Activated T-cell treated with anti-CD3 and anti-CD28 coated beads, Interleukin-2, amount 50 U/mL, for 48 hours (primary cell): ENCODE measurements around the gene LRRTM1.

Experiments used
- DNase-seq, 2 experiments: peaks; one replicate each; pipeline ENCODE4 v3.0.0-alpha.2; 2020

Gene LRRTM1, protein sequence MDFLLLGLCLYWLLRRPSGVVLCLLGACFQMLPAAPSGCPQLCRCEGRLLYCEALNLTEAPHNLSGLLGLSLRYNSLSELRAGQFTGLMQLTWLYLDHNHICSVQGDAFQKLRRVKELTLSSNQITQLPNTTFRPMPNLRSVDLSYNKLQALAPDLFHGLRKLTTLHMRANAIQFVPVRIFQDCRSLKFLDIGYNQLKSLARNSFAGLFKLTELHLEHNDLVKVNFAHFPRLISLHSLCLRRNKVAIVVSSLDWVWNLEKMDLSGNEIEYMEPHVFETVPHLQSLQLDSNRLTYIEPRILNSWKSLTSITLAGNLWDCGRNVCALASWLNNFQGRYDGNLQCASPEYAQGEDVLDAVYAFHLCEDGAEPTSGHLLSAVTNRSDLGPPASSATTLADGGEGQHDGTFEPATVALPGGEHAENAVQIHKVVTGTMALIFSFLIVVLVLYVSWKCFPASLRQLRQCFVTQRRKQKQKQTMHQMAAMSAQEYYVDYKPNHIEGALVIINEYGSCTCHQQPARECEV

DNA sequence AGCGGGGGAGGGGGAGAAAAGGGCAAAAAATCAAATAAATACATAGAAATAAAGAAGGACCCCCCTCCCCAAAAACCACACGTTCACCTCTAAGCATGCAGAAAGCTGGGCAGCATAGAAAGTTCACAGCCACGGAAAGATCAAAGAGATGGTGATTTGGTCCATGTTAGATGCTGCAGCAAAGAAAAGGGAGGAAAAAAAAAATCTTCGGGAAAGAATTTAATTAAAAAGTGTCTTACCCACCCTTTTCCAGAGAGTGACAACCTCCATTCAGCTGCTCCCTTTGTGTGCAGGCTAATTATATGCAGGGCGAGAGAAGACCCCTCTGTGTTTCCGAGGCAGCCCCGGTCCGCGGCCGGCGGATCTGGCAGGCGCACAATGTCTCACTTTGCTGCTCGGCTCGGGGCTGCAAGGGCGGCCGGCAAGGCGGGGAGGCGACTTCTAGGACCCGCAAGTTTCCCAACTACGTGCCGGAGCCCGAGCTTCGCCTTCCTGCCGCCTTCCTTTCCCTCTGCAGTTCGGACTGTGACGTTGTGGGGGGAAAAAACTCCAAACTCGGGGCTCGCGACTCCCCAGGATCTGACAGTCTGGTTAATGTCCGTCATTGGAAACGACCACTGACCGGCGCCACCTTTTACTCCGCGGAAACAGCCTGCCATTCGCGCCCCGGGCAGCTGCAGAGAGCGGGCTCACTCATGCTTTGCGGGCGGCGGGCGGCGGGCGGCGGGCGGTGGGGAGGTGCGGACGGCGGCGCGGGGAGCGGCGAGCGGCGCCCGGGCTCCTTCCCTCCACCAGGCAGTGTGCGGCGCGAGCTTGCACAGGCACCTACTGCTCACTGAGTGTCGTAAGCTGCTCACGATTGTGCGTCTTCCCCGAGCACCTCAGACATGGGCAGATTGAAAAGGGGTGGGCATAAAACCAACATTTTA lies at the start of gene LRRTM1:
TSS of gene LRRTM1 (minus strand) at position 844 of the 929 bp plus-strand sequence. CDS start 933 bp downstream, outside the sequence.
- no peak for DNase-seq

DNA sequence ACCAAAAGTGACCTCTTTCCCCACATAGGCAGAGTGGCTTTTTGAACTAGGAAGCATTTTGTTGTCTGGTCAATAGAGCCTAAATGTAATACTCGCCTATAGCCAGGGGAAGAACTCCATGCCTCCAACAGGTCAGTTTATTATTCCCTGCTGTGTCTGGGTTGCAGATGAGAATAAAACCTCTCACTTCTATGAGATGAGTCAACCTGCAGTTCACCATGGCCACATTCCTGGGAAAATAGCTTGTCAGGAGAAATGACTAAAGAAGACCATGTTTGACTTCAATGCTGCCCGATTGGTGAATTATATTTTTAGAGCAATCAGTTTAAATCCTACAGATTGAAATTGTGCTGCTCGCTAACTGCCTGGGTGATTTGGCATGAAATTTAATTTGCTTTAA lies 46.7 kb upstream of the LRRTM1 start:
- no peak for DNase-seq

DNA sequence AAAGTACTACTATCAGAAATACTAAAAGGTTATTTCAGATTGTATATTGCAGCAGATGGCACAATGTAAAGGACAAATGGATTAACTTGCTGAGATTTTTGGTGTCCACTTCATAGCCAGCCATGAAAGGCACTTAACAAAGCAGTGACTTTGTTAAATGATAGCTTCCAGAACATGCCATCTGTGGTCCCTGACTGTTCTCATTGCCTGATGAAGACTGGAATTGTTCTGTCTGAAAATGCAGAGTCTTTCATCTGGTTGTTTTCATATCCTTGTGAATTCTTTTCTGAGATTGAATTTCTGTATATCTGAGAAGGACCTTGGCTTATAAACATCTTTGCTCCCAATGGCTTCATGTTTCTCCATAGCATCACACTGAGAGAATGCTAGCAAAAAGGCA lies 44.4 kb upstream of the LRRTM1 start:
- DNase-seq: no peak

DNA sequence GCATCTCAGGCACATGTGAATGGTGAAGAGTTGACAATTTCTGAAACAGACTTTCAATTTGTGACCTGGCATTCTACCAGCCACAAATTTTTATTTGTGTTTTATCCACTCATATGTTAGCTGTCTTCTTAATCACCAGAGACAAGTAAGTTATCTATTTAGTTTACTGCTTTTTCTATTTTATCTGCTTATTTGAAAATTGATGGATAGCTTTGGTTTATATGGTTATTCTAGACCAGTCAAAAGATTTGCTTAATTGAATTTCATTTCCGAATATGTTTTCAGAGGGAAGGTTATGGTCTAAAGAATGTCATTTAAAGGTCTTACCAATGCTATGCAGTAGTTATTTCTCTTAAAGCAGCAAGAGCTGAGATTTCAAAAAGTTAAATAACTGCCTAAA lies 43.5 kb upstream of the LRRTM1 start:
- DNase-seq: no peak

DNA sequence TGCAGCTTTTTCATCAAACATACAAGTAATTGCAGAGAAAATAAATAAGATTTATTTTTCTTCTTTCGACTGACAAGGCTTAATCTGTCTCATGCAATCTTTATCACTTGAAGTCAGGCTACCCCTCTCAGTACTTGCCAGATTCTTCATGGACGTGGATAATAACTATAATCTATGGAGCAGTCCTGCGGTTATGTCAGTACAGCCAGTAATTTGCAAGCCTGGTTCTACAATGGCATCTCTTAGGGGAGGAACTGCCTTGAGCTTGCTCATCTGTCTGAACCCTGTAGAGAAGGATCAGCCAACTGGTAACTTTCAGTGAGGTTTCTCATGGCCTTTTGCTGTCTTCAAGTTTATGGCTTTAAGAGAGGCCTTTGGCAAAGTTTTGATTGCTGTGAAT lies 35.5 kb upstream of the LRRTM1 start:
- DNase-seq: no peak

DNA sequence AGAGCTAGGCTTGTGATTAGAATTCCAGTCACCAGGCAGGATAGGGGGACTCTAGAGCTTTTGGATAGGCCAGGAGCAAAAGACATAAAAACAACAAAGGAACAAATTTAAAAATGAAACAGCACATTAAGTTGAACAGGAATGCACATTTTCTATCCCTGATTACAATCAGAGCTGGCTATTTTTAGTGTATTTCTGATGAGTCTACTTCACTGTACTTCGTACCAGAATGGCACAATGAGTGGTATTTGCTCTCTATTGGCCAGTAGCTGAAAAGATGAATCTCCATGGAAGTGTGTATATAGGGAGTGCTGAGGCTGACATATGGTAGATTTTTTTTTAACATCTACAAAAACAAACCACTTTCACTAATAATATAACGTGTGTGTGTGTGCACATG lies 34.2 kb upstream of the LRRTM1 start:
- DNase-seq: no peak

DNA sequence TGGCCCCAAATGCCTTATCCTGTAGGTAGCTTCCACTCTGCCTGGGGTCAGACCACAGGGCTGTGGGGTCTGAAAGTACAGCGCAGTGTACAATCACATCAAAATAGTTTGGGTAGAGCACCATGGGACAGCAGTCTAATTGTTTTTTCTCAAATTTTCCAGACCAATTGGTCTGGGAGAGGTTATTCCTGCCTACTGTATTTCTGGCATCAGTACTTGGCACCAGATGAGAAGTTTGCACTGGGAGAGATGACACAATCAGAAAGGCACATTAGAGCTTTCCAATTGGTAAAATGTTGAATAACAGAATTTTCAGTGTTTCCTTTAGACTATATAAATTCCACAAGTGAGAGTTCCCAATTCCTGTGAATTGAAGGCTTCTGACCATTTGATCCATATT lies 30.9 kb upstream of the LRRTM1 start:
- no peak for DNase-seq

DNA sequence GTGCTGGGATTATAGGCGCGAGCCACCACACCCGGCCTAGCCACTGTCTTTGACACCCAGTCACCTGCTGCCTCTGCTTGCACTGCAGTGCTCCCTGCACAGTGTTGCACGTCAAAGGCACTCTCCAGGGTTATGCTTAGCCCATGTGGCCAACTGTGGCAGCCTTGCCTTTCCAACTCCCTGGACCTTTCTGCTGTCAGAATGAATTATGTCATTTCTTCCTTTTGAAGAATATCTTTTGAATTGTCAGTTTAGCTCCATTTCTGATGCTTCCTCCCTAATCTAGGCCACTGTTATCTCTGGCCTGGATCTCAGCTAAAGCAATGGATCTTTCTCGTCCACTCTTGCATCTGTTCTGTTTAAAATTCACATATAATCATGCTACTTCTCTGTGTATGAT lies 29.3 kb upstream of the LRRTM1 start:
- no peak for DNase-seq

DNA sequence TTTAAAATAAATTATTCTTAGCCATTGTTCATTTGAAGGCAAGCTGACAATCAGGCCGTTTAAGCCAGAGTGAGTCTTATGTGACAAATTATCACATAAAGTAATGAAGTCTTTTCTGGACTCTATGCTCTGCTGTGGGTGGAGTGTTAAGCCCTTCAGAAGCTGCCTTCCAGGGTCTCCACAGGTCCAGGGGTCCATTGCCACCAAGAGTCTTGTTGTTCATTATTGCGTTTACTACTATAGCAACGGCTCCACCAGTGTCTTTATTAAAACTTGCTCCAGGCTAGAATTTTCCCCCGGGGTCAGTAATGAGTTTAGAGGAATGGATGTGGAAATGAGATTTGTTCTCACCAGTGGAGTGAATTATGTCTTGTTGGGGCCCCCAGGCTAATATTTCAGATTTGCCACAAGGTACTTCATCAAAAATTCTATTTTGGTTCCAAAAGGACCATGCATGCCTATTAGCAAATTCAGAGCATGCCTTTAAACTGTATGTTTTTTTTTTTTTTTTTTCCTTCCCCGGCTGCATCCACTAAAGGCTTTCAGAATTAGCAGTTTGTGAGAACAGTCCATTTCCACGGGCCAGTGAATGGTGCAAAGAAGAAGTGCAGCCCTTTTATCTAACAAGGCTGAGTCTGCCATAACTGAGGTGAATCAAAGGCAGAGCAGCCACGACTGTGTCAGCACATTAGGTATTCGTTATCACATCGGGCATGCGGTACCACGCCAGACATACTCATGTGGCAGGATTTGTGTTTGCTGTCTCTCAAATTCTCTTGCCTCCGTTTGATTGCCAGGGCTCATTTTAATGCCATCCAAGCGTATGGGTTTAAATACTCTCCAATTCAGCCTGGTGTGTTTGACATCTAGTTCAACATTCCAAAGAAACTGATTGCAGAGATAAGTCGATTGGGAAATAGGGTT lies 26.2 kb upstream of the LRRTM1 start:
- DNase-seq: no peak

DNA sequence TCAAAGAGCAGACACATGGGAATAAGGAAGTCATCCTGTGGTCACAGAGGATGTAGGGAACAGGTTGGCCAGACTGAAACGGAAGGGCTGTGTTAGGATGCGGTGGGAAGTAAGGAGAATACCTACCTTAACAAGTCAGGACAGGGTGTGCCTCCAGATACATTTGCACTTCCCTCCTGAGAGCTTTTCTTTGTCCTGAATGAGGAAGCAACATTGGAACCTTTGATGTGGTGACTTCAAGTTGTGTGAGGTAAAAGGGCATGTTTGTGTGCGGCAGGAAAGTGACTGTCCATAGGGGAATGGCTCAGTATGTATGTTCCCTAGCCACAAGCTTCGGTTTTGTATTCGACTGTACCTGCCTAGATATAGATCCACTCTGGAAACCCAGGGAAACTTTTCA lies 24.9 kb upstream of the LRRTM1 start:
- DNase-seq: no peak

DNA sequence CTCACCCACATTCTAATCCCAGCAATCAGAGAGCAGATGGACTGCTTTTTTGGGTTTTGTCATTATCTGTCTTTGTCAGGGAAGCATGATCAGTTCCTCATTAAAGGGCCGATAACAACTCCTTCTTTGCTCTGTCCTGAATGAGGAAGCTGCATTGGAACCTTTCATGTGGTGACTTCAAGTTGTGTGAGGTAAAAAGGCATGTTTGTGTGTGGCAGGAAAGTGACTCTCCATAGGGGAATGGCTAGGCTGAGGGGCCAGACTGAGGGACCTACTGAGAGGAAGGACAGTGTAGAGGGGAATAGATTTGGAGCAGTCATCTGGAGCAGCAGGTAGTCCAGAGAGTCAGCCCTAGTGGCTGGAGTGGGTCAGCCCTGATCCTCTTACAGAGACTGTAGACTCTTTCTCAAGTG lies 23.6 kb upstream of the LRRTM1 start:
- no peak for DNase-seq

DNA sequence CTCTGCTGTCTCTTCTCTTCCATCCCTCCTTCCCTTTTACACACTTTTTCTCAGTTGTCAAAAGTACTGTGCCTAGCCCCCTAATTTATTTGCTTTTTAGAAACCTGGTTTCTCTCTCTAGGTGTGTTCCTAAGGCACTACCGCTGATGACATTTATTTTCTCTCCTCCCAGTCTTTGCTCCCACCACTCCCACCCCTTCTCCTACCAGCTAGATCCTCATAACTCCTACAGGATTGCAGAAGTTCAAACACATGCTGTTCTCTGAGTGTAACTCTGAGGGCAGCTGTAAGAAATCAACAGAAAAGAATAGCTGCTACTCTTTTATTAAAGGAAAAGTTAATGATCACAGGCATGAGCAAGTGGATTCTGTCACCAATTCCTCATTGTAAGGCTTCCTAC lies 22.3 kb upstream of the LRRTM1 start:
- DNase-seq: no peak

DNA sequence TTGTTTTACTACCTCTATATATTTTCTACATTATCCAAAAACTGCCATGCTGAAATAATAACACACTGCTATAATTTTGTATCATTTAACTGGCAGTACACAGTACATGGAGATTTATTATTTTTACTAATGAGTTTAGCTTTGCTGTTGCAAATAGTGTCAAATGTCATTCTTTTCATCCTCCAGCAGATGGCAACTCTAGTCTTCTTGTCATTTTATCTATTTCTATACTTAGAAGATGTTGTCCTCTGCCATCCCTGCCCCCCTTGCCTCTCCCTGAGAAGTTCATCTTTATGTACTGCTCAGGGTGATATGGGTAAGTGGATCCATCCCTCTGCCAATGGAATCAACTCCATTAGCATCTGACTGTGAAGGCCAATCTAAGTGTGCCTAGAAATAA lies 21.7 kb upstream of the LRRTM1 start:
- DNase-seq: no peak

DNA sequence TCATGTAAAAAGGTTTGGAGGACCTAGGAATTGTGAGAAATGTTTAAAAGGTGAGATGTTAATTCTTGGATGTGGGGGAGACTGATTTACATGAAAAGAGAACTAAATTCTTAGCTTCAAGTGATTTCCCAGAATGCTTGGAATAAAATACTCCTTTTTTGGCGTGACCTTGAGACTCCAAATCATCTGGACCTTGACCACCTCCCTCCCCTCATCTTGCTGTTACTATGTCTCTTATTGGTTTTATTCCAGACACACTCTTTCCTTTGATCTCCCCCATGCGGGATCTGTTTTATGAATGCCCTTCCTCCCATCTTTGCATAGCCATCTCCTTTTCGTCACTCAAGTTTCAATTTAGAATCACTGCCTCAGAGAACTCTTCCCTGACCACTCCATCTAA lies 20.0 kb upstream of the LRRTM1 start:
- DNase-seq: no peak

DNA sequence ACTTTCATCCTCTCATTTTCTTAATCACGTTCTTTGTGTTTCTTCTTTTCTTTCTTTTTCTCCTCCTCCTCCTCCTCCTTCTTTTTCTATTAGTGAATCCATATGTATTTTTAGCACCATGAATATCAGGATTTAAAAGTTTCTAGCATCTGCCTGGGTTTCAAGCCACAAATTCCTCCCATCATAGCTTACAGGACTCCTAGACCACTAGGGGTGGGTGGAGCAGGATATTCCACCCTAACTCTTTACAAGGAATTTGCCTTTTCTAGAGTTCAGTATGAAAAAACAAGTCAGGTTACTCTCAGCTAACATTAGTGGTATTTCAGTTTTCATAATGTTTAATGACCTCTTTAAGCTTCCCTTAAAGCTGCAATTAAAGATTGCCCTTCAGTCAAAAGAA lies 19.1 kb upstream of the LRRTM1 start:
- no peak for DNase-seq

DNA sequence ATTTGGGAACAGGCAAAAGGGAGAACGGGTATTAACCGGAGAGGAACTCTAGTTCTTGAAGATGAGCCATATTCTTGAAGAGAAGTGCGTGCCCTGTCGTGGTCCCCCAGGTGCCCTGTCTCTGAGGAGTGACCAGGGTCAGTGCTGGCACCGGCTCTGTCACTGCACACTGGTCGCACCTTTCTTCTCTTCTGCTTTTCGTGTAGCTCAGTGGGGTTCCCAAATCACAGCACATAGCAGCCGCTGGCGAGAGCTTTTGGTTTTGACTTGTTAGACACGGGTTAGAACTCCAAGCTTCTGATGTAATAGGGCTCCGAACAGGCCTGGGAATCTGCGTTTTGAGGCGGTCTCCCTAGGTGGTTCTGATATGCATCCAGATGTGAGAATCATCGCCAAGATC lies 18.4 kb upstream of the LRRTM1 start:
- no peak for DNase-seq

DNA sequence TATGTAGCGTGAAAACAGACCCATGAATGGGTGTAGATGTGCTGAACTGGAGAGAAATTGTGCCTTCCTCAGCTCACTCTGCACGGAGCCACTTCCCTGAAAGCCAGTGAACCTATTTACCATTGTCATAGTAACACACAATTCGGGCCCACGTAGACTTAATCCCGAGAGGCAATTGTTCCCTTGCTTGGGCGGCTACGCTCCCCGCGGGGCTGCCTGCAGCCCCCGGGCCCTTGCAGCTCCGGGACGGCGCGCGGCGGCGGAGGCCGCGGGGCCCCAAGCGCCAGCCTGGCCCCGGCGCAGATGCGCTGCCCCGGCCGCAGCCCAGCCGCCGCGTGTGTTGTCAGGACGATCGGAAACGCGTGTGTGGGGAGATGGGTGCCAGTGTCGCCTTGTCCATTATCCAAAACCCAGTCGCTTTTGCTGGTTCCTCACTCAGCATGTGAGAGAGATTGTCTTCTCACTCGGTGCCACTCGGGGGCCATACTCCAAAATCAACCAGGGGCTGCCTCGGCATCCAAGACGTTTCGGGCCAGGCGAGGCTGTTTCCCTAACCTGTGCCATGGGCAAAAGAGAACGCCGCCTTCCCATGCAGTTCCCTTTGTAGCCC lies 17.9 kb upstream of the LRRTM1 start:
- DNase-seq: no peak

DNA sequence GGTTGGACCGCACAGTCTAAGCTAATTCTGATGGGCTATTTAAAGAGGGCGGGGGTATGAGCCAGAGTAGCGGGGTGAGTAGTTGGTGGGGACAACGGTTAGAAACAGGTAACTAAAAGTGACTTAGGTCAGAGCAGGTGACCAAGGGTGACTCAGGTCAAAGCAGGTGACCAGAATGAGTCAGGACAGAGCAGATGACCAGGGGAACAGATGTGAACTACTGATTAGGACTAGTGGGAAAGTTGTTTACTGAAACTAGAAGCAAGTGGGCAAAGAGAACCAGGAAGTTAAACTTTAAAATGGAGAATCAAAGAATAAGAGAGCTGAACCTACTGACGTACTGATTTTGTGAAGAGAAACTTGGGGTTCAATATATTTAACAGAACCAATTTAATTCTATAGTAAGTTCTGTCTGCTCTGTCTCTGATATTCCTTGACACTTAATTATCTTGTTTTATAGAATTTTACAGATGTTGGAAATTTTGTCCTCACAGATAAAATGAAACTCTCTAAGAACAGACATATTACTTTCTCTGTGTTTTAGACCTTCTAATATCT lies 7.8 kb upstream of the LRRTM1 start:
- DNase-seq: no peak

DNA sequence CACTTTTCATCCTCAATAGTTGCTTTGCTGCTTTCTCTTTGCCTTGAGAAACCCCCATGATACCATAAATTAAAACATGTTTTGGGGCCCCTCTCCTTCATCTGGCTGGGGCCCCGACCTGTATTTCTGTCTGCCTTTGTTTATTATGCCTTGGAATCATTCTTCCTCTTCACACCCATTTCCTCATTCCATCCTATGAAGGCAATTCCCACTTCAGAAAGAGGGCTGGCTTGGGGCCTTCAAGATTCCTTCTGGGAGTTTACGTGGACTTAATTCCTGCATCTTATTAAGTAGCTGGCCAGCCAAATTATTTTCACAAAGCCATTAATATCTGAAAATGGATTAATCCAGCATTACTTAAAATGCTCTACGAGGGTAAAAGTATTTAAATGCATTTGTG lies 6.8 kb upstream of the LRRTM1 start:
- DNase-seq: no peak

DNA sequence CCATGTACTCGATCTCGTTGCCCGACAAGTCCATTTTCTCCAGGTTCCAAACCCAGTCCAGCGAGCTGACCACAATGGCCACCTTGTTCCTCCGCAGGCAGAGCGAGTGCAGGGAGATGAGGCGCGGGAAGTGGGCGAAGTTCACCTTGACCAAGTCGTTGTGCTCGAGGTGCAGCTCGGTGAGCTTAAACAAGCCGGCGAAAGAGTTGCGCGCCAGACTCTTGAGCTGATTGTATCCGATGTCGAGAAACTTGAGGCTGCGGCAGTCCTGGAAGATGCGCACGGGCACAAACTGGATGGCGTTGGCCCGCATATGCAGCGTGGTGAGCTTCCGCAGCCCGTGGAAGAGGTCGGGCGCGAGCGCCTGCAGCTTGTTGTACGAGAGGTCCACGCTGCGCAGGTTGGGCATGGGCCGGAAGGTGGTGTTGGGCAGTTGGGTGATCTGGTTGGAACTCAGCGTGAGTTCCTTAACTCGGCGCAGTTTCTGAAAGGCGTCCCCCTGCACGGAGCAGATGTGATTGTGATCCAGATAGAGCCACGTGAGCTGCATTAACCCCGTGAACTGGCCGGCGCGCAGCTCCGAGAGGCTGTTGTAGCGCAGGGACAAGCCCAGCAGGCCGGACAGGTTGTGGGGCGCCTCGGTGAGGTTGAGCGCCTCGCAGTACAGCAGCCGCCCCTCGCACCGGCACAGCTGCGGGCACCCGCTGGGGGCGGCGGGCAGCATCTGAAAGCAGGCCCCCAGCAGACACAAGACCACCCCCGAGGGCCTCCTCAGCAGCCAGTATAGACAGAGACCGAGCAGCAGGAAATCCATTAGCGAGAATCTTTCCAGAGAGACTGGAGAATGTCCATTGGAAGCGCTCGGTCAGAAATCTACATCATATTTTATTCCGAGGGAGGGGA lies 1.3 kb downstream of the LRRTM1 start:
- no peak for DNase-seq
